HFFc6 (cell line): ENCODE results near the gene NEU4. TPM values are rescaled to one million over a fixed set of nuclear protein-coding genes. Genes with fewer than 3 reads are reported as not detected.
"Not testable (repeated sequence)": the region's sequence is repeated elsewhere in the genome, so short reads cannot be mapped to it uniquely, and the experiment has no call there.

Experiments used
- DNase-seq: peaks from one replicate; pipeline ENCODE4 v3.0.0-alpha.2; 2018
- H3K27ac Mint-ChIP-seq: 2 replicates; pipeline ENCODE4 v1.8.0; 2020; ENCODE audit warnings: mild to moderate bottlenecking, mixed read lengths
- H3K27me3 Mint-ChIP-seq: 2 replicates; pipeline ENCODE4 v1.8.0; 2021; ENCODE audit warnings: mild to moderate bottlenecking, moderate library complexity, mixed read lengths; ENCODE audit not compliant: insufficient read depth
- H3K36me3 Mint-ChIP-seq: 2 replicates; pipeline ENCODE4 v1.8.0; 2021; ENCODE audit warnings: low read depth, mixed read lengths
- H3K4me1 Mint-ChIP-seq: 2 replicates; pipeline ENCODE4 v1.8.0; 2020; ENCODE audit warnings: low read depth, mixed read lengths
- H3K4me3 Mint-ChIP-seq: 2 replicates; pipeline ENCODE4 v1.8.0; 2020; ENCODE audit warnings: mild to moderate bottlenecking, moderate library complexity, mixed read lengths
- H3K9me3 Mint-ChIP-seq: 2 replicates; pipeline ENCODE4 v1.8.0; 2020; ENCODE audit warnings: mild to moderate bottlenecking, mixed read lengths
- long read RNA-seq: library from polyadenylated mRNA; unstranded; transcript quantifications from one replicate; pipeline ENCODE4 v2.0.0, GENCODE V29; 2019
- total RNA-seq, 6 experiments: library from RNA; stranded (reverse); fragmentation: NEBNext Ultra II Directional; extraction: Animal tissue kit (Norgen Biotek cat#: 25700); gene quantifications; 2 replicates in 1 of 6; 3 replicates in 5 of 6; pipeline ENCODE4 v1.2.3, GENCODE V29; 2021
- TF ChIP-seq, protein P1 (sequence below): fragments of 200-600 bp; sonication (generic); IDR thresholded peaks from 2 replicates; pipeline ENCODE4 v1.5.0; 2021; ENCODE audit warnings: antibody characterized with exemption, mild to moderate bottlenecking

The NEU4 gene, protein sequence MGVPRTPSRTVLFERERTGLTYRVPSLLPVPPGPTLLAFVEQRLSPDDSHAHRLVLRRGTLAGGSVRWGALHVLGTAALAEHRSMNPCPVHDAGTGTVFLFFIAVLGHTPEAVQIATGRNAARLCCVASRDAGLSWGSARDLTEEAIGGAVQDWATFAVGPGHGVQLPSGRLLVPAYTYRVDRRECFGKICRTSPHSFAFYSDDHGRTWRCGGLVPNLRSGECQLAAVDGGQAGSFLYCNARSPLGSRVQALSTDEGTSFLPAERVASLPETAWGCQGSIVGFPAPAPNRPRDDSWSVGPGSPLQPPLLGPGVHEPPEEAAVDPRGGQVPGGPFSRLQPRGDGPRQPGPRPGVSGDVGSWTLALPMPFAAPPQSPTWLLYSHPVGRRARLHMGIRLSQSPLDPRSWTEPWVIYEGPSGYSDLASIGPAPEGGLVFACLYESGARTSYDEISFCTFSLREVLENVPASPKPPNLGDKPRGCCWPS
- total RNA-seq: under 1 TPM in 1 of 6 experiments, not detected in 5; 0.08 TPM
- long read RNA-seq: 0 reads

DNA sequence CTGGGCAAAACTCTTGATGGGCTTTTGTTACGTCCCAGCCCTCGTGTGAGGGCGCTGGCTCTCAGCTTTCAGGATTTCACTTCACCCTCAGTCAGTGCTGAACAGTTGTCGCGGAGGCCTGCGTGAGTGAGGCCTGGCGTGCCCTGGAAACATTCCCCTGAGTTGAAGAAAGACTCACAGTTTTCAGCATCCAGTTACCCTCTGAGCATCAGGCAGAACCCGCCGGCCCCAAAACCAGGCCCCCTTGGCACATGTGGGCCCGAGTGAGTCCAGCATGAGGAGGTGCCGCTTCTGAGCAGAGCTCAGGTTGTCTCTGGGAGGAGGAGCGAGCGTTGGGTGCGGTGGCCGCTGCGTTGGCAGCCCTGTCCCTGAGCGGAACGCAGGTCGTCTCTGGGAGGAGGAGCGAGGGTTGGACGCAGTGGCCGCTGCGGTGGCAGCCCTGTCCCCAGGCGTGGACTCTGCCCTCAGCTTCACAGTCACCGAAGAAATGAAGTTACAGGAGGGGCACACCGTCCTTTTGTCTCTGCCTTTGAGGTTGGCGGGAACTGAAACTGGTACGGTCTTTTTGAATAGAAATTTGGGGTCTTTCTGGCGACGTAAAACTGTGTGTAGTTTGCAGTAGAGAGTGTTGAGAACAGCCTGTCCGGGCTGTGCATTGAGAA lies at the start of gene NEU4:
Gene NEU4 (plus strand): TSS at position 473 of the 662 bp plus-strand sequence. CDS start 5,292 bp downstream, outside the sequence.
- no peaks in the 10 kb centered on the region for H3K36me3 Mint-ChIP-seq
- peaks cover 23% of the 10 kb centered on the region for H3K27me3 Mint-ChIP-seq
- no peak within 1 kb of the TSS for H3K4me3 Mint-ChIP-seq
- DNase-seq: no peak
- H3K9me3 Mint-ChIP-seq: no peaks in the 10 kb centered on the region
- no peak within 1 kb of the TSS for H3K27ac Mint-ChIP-seq
- TF ChIP-seq, protein P1, sequence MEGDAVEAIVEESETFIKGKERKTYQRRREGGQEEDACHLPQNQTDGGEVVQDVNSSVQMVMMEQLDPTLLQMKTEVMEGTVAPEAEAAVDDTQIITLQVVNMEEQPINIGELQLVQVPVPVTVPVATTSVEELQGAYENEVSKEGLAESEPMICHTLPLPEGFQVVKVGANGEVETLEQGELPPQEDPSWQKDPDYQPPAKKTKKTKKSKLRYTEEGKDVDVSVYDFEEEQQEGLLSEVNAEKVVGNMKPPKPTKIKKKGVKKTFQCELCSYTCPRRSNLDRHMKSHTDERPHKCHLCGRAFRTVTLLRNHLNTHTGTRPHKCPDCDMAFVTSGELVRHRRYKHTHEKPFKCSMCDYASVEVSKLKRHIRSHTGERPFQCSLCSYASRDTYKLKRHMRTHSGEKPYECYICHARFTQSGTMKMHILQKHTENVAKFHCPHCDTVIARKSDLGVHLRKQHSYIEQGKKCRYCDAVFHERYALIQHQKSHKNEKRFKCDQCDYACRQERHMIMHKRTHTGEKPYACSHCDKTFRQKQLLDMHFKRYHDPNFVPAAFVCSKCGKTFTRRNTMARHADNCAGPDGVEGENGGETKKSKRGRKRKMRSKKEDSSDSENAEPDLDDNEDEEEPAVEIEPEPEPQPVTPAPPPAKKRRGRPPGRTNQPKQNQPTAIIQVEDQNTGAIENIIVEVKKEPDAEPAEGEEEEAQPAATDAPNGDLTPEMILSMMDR: no peak
- H3K4me1 Mint-ChIP-seq: no peaks in the 10 kb centered on the region

DNA sequence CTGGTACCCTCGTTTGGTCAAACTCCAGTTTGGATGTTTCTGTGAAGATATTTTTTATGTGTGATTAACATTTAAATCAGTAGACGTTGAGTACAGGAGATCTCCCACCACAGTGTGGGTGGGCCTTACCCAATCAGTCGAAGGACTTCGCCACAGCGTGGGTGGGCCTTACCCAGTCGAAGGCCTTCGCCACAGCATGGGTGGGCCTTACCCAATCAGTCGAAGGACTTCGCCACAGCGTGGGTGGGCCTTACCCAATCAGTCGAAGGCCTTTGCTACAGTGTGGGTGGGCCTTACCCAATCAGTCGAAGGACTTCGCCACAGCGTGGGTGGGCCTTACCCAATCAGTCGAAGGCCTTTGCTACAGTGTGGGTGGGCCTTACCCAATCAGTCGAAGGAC lies 49.1 kb upstream of the NEU4 start:
- not testable (repeated sequence) for H3K27ac Mint-ChIP-seq, H3K9me3 Mint-ChIP-seq, H3K4me1 Mint-ChIP-seq, H3K4me3 Mint-ChIP-seq, H3K27me3 Mint-ChIP-seq, DNase-seq
- peaks cover 15% of the 10 kb centered on the region for H3K36me3 Mint-ChIP-seq

DNA sequence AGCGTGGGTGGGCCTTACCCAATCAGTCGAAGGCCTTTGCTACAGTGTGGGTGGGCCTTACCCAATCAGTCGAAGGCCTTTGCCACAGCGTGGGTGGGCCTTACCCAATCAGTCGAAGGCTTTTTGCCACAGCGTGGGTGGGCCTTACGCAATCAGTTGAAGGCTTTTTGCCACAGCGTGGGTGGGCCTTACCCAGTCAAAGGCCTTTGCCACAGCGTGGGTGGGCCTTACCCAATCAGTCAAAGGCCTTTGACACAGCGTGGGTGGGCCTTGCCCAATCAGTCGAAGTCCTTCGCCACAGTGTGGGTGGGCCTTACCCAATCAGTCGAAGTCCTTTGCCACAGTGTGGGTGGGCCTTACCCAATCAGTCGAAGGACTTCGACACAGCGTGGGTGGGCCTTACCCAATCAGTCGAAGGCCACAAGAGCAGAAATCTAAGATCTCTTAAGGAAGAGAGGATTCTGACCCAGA lies 48.7 kb upstream of the NEU4 start:
- Mint-ChIP-seq H3K36me3 (peaks cover 15% of the 10 kb centered on the region), H3K4me1 (no peaks in the 10 kb centered on the region), H3K4me3 (no peak overlapping the region), H3K27ac (no peak overlapping the region), H3K27me3 (peaks cover 3% of the 10 kb centered on the region), H3K9me3 (peaks cover 9% of the 10 kb centered on the region)
- no peak for DNase-seq
- TF ChIP-seq, protein P1: no peak

DNA sequence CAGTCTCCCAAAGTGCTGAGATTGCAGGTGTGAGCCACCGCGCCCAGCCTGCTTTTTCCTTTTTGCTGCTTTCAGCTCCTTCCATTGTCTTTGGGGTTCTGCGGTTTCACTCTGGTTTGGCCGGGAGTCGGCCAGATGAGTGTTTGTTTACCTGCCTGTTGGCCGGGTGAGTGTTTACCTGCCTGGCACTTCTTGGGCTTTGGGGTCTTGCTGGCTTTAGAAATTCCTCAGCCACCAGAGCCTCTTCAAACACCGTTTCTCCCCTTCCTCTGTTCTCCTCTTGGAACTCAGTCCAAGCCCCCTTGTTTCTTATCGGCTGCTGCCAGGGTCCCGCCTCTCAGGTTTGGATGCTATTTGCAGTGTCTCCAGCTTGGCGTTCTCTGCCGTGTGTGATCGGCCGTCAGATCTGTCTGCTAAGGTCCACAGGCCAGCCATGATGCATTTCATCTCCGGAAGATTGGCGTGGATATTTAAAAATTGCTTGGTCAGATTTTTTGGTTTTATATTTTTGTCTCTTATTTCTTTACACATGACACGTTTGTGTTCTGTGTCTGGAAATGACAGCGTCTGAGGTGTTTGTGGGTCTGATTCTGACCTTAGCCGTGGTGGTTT lies 46.6 kb upstream of the NEU4 start:
- TF ChIP-seq, protein P1: no peak
- Mint-ChIP-seq H3K4me3 (no peak overlapping the region), H3K27me3 (peaks cover 3% of the 10 kb centered on the region), H3K27ac (no peak overlapping the region), H3K36me3 (peaks cover 15% of the 10 kb centered on the region), H3K4me1 (no peaks in the 10 kb centered on the region), H3K9me3 (peaks cover 9% of the 10 kb centered on the region)
- no peak for DNase-seq

DNA sequence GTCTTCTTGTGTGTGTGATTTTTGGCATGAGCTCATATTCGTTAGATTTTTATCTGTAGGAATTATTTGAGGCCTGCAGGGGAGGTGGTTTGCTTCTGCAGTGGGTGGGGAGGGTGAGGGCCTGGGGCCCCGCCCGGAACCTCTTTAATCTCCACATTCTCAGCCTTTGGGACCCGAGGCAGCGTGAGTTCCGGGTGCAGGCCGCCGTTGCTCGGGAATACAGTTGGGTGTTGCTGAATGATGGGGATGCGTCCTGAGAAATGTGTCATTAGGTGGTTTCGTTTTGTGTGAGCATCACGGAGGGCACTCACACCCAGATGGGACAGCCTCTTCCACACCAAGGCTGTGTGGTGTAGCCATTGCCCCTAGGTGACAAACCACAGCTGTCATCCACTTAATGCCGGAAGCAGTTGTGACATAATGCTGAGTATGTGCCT lies 46.0 kb upstream of the NEU4 start:
- Mint-ChIP-seq H3K27me3 (peaks cover 3% of the 10 kb centered on the region), H3K4me1 (no peaks in the 10 kb centered on the region), H3K27ac (no peak overlapping the region), H3K36me3 (peaks cover 15% of the 10 kb centered on the region), H3K4me3 (no peak overlapping the region), H3K9me3 (peaks cover 9% of the 10 kb centered on the region)
- TF ChIP-seq, protein P1: no peak
- DNase-seq: no peak
